NOMO-1 treated with DMSO at 0.1 percent for 48 hours (cell line): ENCODE results near the gene MID1.
"Not testable (repeated sequence)": the region's sequence is repeated elsewhere in the genome, so short reads cannot be mapped to it uniquely, and the experiment has no call there.

Experiments used
- DNase-seq: peaks from one replicate; lab custom pipeline; 2025; ENCODE audit not compliant: unreplicated experiment; lab: John Stamatoyannopoulos, UW

Gene MID1

DNA sequence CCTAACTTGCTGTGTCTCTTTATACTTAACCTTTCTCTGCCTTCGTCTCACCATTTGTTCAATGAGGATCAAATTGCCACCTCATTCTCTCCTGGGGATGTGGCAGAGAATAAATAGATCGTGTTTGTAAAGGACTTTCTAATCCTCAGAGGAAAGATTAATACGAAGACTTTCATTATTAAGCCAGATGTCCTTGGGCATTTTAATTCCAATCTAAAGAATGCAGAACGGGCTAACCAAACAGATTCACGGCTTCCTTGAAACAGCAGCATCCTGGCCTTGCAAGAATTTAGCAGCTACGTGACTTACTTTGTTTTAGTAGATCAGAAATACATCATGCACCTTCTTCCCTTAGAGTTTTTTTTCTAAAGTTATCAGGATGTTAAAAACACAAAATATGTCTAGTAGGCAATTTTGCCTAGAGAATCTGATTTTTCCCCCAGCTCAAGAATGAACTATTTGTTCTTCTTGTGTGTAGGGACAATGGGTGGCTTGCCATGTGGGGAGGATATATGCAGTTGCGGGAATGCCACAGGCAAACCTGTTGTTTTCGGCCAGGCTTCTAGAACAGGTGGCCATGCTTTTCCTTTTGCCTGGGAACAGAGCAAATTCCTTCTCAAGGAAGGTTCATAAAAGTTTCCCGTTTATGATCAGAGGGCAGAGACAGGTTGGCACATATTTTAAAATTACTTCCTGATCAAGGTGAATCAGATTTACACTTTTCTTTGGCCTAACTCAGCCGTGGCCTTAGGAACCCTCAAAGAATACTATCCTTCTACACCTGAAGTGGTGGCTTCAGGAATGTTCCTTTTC is 3.0 kb downstream of the MID1 start:
- DNase-seq = no peak

DNA sequence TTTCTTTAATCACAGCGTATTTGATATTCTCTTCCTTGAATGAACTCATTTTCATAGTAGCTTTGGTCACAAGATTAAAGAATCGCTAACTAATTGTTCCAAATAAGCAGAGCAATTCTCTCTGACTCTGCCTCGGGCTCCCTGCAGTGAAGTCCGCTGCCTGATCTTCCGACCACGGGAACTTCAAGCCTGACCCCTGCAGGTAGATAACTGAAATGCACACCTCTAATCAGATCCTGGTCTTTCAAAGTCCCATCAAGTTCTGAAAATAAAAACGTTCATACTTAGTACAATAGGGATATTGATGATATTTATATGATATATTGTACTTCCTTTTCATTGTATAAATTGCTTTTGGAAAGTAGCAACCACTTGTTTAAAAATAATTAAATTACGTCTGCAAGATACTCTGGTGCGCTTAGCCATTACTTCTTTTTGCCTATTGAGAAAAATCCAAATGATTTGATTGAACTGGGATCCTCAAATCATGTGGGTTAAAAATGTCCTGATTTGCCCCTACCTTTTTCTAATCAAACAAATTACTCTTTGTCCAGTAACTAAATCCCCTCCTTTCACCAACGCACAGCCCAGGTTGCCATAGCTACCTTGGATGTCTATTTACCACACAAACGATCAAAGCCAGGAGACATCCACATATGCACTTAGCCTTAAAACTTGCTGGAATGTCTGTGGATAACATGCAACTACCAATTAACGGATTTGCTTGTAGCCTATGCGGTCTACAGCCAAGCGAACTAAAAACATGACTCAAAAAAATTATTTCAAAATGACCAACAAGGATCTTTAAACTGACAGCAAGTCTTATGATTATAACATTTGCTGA is 4.2 kb downstream of the MID1 start:
- DNase-seq = peak; percentile 61

GRCh38 chrX:10612215-10612614 is 8.2 kb downstream of the MID1 start:
- no peak for DNase-seq

DNA sequence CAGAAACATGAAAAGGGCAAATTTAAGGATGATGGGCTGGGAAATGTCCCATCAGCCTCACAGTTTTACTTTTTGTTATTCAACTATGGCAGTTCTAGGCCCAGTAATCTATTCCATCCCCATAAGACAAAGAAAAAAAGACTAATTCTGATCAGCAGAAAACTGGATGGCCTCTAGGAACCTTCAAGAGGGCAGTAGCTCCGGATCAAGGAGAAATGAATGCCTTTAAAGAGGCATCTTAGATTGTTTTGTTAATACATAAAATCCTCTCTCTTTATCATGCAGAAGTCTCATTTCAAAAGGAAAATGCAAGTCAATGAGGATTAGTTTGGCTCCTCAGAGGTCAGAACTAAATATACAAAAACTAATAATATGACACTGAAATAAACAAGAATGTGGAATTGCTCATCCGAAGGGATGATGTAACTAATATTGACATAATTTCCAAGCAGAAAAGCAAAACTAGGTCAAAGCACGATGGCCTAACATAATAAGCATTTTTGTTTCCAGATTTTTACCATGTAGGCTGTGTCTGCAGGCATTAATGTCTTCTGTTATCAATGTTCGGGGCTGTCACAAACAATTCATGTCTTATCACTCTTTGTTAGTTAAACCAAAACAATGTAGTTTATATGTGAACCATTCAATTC is 8.8 kb downstream of the MID1 start:
- no peak for DNase-seq

DNA sequence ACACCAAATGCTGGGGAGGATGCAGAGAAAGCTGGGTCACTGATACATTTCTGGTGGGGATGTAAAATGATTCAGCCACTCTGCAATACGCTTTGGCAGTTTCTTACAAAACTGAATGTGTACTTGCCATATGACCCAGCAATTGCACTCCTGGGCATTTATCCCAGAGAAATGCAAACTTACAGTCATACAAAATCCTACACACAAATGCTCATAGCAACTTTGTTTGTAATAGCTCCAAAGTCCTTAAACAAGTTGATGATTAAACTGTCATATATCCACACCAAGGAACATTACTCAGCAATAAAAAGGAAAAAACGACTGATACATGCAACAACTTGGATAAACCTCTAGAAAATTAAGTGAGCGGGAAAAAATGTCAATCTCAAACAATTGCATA is 12.3 kb downstream of the MID1 start:
- DNase-seq = no peak

- no peak for DNase-seq
Measured at GRCh38 chrX:10607233-10607632, 13.2 kb downstream of the MID1 start.

DNA sequence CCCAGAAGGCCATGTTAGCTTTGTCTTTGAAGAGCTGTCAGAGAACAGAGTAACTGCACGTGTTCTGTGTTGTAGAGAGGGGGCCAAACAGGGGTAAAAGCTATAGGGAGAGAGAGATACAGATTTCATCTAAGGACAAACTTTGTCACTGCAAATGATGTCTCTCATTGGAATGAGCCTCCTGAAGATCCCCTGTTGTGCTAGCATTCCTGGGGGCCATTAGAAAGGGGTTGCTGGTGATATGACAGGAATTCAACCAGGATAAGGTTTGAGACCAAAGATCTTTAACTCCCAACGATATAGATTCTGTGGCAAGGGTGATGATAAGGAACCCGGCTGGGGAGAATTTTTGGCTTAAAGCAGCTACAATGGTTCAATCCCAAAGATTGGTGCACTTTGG is 16.8 kb downstream of the MID1 start:
- no peak for DNase-seq

DNA sequence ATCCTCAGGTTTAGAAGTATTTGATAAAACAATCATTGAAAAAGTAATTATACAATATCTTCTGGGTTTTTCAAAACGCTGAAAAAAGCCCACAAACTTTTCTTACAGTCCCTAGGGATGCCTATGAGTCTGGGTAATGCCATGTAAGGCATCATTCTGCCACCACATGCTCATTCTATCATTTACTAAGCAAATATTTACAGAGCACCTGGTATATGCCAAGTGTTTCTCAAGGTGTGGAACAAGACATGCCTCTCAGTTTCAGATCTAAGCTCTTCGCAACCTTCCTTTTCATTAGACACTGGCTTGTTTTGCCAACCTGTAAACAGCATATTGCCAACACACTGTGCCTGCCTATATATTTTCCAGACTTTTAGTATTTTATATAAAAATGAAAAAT is 17.7 kb downstream of the MID1 start:
- no peak for DNase-seq

- no peak for DNase-seq
Measured at GRCh38 chrX:10600479-10600878, 19.9 kb downstream of the MID1 start.

- no peak for DNase-seq
Measured at GRCh38 chrX:10598540-10598939, 21.8 kb downstream of the MID1 start.

DNA sequence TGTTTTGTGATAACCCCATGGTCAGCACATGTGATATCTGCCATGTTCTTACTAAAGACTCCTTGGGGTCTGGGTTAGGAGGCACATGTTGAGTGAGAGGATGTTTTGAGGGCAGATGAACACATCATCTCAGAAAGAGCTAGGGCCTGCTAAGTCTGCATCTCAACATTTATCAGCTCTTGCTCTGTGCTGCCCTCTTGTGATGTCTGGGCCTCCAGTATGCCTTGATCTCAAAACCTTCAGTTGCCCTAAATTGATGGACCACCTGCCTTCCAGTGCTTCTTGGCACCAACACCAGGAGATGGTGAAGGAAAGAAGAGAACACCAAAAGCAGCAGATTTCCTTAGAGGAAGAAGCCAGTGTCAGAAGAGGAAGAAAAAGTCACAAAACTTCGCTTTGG is 22.5 kb downstream of the MID1 start:
- DNase-seq = peak; percentile 53

DNA sequence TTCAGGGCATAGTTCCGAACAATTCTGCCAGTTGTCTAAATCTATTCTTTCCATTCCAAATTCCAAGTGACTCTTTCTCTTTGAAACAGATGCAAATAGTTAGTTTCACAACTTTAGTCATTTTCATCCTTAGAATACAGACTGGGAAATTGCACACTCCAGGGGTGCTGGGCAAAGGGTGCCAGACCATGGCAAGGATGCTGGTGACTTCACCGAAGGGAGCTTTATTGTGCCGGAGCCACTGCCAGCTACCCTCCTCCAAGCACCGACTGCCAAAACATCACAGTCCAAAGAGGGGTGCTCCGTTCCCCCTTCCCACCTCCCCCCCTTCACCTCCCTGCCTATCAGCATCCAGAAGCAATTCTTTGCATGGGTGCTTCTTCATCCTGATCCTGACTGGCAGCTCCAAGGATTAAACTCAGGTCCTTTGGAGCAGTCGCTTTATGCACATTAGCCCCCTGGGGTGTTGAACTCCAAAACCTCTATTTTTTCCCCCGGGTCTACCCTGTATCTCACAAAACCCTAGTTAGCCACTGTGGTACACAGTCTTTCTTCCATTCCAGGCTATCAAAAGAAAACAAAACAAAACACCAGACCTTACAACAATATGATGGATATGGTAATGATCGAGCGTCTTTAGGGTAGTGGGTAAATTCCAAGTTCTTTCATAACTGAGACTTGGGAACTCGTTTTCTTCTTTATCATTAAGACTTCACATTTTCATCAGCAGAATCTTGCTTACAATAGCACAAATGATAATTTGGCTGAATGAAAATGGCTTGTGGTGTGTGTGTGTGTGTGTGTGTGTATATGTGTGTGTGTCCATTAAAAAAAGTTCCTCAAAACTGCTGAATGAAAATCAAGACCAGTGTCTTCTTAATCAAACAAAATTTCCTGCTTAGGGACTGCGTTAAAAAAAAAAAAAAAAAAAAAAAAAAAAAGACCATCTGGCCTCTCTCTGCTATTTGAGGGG is 28.7 kb downstream of the MID1 start:
- no peak for DNase-seq

DNA sequence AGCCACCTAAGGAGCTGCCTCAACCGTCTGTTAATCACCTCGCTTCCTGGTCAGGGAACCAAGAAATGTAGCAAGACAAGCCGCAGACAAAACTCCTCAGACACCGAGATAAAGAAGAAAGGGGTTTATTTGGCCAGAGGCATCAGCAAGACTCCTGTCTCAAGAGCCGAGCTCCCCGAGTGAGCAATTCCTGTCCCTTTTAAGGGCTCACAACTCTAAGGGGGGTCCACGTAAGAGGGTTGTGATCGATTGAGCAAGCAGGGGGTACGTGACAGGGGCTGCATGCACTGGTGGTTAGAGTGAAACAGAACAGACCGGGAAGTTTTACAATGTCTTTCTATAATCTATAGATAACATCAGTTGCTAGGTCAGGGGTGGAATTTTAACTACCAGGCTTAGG is 30.6 kb downstream of the MID1 start:
- not testable (repeated sequence) for DNase-seq

- no peak for DNase-seq
Measured at GRCh38 chrX:10589098-10589497, 31.3 kb downstream of the MID1 start.

DNA sequence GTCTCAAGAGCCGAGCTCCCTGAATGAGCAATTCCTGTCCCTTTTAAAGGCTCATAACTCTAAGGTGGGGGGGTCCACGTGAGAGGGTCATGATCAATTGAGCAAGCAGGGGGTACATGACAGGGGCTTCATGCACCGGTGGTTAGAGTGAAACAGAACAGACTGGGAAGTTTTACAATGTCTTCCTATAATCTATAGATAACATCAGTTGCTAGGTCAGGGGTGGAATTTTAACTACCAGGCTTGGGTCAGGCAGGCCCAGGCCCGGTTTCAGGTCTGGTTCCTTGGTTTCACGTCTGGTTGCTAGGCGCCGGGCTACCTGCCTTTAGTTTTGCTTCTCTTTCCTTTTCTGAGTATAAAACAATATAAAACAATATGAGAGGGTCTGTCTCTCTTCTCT is 35.5 kb downstream of the MID1 start:
- DNase-seq = not testable (repeated sequence)

GRCh38 chrX:10582945-10583344 is 37.4 kb downstream of the MID1 start:
- no peak for DNase-seq

GRCh38 chrX:10582215-10582733 is 38.1 kb downstream of the MID1 start:
- no peak for DNase-seq

GRCh38 chrX:10579112-10580011 is 41.0 kb downstream of the MID1 start:
- no peak for DNase-seq

- DNase-seq = no peak
Measured at GRCh38 chrX:10578527-10578926, 41.9 kb downstream of the MID1 start.
